ENCODE results near the gene ANXA2. TPM values are rescaled to one million over a fixed set of nuclear protein-coding genes. Genes with fewer than 3 reads are reported as not detected.
"Not testable (repeated sequence)": the region's sequence is repeated elsewhere in the genome, so short reads cannot be mapped to it uniquely, and the experiment has no call there.

ANXA2 gene
- total RNA-seq, 2 experiments from 2014 or later = 26.5 to 43.4 TPM

DNA sequence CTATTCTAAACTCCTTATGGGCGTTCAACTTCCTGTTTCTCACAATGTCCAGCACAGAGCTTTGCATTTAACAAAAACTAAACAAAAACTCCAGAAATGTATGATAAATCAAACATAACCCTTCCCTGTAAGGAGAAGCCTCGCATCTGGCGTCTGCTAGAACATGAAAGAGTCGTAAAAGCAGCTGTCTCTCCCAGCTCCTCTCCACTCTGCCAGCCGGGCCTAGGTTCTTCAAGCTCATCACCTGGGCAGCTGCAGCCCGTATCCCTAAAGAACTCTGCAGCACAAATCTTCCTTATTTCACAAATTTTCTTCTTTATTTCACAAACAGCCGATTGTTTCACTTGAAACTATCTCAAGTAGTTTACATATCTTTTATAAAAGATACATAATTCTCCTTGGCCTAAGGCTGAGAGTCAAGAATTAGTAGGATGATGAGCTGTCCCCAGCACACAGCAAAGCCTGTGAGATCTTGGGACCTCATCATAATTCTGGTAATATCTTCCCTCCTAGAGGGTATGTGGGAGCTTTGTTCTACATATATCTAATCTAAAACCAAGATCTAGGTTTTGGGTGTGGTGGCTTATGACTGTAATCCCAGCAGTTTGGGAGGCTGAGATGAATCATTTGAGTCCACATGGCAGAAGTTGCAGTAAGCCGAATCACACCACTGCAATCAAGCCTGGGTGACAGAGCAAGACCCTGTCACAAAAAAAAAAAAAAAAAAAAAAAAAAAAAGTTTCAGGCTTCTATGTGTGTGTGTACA lies 35.3 kb downstream of the ANXA2 start:
- no peaks in the 10 kb centered on the region for H3K79me2 ChIP-seq (ENCODE audit: insufficient read depth, low read depth, low read length)
- intact Hi-C loops (cut with micrococcal nuclease; ENCODE audit: unreplicated experiment) = no loop called here
- no peaks in the 10 kb centered on the region for H3K9me3 ChIP-seq (ENCODE audit: low read length)
- H3K4me2 ChIP-seq (ENCODE audit: low read length) = no peak overlapping the region
- H4K20me1 ChIP-seq (ENCODE audit: insufficient read depth, low read length) = no peaks in the 10 kb centered on the region
- no peak overlapping the region for H3K4me3 ChIP-seq (ENCODE audit: low read depth, low read length, poor library complexity, severe bottlenecking)
- no peaks in the 10 kb centered on the region for H3K4me1 ChIP-seq (ENCODE audit: insufficient read depth, low read length, poor library complexity, severe bottlenecking)
- H3K9me2 ChIP-seq (ENCODE audit: insufficient read depth, low read length) = no peaks in the 10 kb centered on the region
- no peak for DNase-seq (ENCODE audit: low spot score)
- TF ChIP-seq EZH2phosphoT487 (IDR thresholded peaks at IDR 0.05; ENCODE audit: borderline replicate concordance, low read depth, low read length) = no peak
- TF ChIP-seq, protein P1, sequence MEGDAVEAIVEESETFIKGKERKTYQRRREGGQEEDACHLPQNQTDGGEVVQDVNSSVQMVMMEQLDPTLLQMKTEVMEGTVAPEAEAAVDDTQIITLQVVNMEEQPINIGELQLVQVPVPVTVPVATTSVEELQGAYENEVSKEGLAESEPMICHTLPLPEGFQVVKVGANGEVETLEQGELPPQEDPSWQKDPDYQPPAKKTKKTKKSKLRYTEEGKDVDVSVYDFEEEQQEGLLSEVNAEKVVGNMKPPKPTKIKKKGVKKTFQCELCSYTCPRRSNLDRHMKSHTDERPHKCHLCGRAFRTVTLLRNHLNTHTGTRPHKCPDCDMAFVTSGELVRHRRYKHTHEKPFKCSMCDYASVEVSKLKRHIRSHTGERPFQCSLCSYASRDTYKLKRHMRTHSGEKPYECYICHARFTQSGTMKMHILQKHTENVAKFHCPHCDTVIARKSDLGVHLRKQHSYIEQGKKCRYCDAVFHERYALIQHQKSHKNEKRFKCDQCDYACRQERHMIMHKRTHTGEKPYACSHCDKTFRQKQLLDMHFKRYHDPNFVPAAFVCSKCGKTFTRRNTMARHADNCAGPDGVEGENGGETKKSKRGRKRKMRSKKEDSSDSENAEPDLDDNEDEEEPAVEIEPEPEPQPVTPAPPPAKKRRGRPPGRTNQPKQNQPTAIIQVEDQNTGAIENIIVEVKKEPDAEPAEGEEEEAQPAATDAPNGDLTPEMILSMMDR (conservative IDR thresholded peaks at IDR 0.05; ENCODE audit: low read length) = no peak
- no peak overlapping the region for H3K27ac ChIP-seq (ENCODE audit: low read depth, low read length, poor library complexity, severe bottlenecking)
- ChIA-PET CTCF (ENCODE audit: unreplicated experiment) (no interaction called here), POLR2A (interaction anchor here (0.7 to 0.9 kb wide), 2 partner anchors 36 to 1616 kb away, joined by 3 read pairs; no protein-coding TSS in a partner anchor)
- no peak overlapping the region for H2AFZ ChIP-seq (ENCODE audit: low read length)
- no peaks in the 10 kb centered on the region for H3K36me3 ChIP-seq (ENCODE audit: insufficient read depth, low read length)
- BruUV-seq (replicated peaks) = no TSS peak

DNA sequence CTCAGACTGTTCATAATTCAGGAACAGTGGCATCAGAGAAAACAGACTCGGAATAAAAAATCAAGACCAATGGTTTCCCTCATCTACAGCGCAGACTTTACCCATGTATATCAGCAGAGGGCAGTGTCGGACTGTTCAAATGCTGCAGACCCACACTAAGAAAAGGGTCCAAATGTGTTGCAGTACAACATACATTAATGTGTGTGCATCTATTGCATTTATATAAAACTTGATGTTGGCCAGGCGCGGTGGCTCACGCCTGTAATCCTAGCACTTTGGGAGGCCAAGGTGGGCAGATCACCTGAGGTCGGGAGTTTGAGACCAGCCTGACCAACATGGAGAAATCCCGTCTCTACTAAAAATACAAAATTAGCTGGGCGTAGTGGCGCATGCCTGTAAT lies 38.0 kb downstream of the ANXA2 start:
- H4K20me1 ChIP-seq (ENCODE audit: insufficient read depth, low read length); H2AFZ ChIP-seq (ENCODE audit: low read length); H3K4me1 ChIP-seq (ENCODE audit: insufficient read depth, low read length, poor library complexity, severe bottlenecking); H3K36me3 ChIP-seq (ENCODE audit: insufficient read depth, low read length); BruUV-seq (replicated peaks); POLR2A ChIA-PET; H3K9me2 ChIP-seq (ENCODE audit: insufficient read depth, low read length); H3K27ac ChIP-seq (ENCODE audit: low read depth, low read length, poor library complexity, severe bottlenecking); H3K4me2 ChIP-seq (ENCODE audit: low read length); H3K79me2 ChIP-seq (ENCODE audit: insufficient read depth, low read depth, low read length); H3K4me3 ChIP-seq (ENCODE audit: low read depth, low read length, poor library complexity, severe bottlenecking); H3K9me3 ChIP-seq (ENCODE audit: low read length): not testable (repeated sequence)
- DNase-seq (ENCODE audit: low spot score) = peak; percentile 64
- CTCF ChIA-PET (ENCODE audit: unreplicated experiment) = interaction anchor here (0.5 to 0.7 kb wide), 2 partner anchors 158 to 161 kb away, joined by 3 read pairs; no protein-coding TSS in a partner anchor
- intact Hi-C loops (cut with micrococcal nuclease; ENCODE audit: unreplicated experiment) = loop anchor here (1.0 to 5.0 kb wide), 3 partner anchors 148 to 558 kb away; no protein-coding TSS in a partner anchor
- TF ChIP-seq, protein P1 (conservative IDR thresholded peaks at IDR 0.05; ENCODE audit: low read length) = peak; percentile 80
